GM18498 (cell line): ENCODE data around the gene TOR2A.
"Not testable (repeated sequence)": the region's sequence is repeated elsewhere in the genome, so short reads cannot be mapped to it uniquely, and the experiment has no call there.

Source experiments
- ATAC-seq: cut with Tn5 transposase; IDR thresholded peaks from one replicate; pipeline ENCODE4 v1.9.1; 2021; ENCODE audit warnings: mild to moderate bottlenecking, moderate library complexity; ENCODE audit not compliant: unreplicated experiment

The TOR2A gene

GRCh38 chr9:127769101-127769500, 34.0 kb upstream of the TOR2A start:
- no peak for ATAC-seq

- no peak for ATAC-seq
These were observed 33.6 kb upstream of the TOR2A start for GRCh38 chr9:127768698-127769097.

GRCh38 chr9:127767909-127768331, 32.8 kb upstream of the TOR2A start:
- no peak for ATAC-seq

- no peak for ATAC-seq
These were observed 32.3 kb upstream of the TOR2A start for GRCh38 chr9:127767410-127767809.

GRCh38 chr9:127765418-127765817, 30.3 kb upstream of the TOR2A start:
- ATAC-seq: no peak

GRCh38 chr9:127763918-127764384, 28.9 kb upstream of the TOR2A start:
- no peak for ATAC-seq

DNA sequence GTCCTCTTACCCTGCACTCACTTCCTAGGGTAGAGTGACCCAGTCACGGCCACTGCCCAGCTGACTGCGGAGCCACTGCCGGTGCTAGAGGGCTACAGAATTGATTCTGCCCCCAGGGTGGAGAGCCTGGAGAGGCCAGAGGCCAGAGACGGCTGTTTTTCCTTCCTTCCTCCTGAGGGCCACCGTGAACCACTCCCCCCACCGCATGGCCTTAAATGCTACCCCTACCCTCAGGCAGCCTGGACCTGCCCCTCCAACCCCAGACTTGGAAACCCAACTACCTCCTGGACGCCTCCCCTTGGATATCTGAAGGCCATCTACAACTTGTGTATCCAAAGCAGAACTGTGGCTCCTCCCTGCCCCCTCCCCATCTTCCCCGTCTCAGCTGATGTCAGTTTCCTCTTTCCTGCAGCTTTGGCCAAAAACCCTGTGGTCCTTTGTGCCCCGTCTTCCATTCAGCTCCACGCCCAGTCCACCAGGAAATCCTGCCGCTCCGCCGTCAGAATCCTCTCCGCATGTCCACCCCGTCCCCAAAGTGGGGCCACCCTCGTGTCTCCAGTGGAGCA, 27.1 kb upstream of the TOR2A start:
- no peak for ATAC-seq

GRCh38 chr9:127761491-127761956, 26.4 kb upstream of the TOR2A start:
- no peak for ATAC-seq

DNA sequence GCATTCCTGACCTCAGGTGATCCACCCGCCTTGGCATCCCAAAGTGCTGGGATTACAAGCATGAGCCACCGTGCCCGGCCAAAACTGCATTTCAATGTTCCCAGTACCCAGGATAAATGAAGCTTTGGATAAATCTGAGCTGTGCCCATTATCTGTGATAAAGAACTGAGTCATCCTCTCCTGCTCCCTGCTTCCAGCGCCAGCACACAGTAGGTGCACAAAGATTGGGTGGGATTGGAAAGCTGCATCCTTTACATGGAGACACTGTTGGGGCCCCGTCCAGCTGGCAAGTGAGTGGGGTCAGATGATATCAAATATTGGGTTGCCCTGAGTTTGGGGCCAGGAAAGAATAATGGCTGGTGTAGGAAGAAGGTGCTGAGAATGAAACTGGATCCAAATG, 26.0 kb upstream of the TOR2A start:
- ATAC-seq: no peak

DNA sequence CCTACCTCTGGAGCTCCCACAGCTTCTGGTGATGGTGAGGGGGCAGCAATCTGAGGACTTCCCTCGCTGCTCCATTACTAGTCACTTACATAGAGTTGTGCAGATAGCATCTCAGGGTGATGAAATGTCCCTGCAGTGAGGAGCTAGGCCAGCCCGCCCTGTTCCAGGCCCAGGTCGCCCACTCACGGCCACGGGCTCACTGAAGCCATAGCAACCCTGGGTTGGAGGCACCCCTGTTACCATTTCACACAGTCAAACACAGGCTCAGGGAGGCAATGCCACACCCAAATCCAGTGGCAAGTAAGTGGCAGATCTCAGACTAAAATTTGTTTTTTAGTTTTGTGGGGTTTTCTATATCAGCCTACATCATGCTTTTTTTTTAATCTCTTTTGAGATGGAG, 23.7 kb upstream of the TOR2A start:
- ATAC-seq: no peak

- ATAC-seq: not testable (repeated sequence)
These were observed 21.7 kb upstream of the TOR2A start for GRCh38 chr9:127756776-127757175.

DNA sequence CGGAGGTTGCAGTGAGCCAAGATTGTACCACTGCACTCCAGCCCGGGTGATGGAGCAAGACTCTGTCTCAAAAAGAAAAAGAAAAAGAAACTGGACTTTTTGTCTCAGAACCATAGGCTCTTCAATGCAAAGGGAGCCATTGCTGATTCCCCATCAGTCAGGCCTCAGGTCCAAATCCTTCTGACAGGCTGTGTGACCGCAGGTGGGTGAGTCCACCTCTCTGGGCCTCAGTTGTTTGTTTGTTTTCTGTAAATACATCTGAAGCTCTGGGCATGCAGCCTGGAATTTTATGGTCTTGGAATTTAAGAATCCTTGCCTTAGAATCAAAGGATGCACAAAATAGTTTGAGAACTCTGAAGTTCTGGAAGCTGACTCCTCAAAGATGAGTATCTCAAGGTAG, 21.1 kb upstream of the TOR2A start:
- ATAC-seq: no peak

GRCh38 chr9:127755061-127756060, 20.3 kb upstream of the TOR2A start:
- no peak for ATAC-seq

DNA sequence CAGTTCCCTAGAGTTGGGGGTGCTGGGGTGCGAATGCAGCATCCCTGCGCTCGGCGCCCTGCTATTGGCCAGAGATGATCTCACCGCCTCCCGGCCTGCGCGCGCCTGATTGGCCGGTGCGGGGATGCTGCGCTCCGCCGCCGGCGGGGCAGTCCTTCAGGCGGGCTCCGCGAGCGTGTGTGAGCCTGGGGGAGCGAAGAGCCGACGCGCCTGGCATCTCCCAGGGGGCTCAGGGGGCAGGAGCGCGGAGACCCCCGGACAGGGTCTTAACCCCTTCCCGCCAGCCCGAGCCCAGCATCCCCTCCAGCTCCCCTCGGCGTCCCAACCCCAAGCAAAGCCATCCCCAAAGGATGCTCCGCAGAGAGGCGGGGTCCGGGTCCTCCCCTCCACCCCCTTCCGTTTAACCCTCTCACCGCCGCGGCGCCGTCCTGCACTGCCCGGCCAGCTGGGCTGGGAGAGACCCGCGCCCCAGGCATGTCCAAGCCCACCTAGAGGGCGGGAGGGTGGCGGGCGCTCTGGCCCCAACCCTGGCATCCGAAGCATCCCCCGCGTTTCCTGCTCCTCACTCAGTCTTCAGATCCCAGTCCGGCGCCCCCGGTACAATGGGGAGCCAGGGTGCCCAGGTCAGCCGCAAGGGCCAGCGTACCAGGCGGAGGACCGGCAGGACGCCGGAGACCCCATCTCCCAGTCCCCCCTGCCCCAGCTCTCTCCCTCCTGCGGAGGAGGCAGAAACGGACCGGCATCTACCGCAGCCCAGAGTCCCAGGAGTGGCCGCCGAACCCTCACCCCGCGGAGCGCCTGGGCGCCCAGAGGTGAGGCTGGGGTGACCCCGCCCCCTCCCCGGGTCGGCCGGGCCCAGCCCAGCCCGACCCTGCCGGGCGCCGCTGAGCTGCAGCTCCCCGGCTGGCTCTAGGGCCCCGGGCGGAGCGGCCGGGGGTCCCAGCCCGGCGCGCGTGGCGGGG, 19.3 kb upstream of the TOR2A start:
- ATAC-seq: no peak

DNA sequence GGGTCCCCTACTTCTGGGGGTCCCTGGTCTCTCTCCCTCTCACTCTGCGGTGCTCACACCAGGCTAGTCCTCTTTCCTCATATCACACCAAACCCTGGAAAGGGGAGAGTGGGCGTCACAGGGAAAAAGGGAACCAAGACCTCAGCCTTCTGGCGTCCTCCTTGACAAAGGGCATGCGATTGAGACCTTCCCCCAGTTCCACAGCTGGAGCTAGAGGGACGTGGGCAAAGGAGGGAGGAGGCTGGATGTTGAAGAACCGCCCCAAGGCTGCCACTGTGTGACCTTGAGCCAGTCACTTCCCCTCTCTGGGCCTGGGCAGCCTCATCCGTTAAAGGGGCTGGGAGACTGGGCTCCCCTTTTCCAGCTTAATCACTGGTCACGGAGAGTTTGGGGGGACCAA, 18.5 kb upstream of the TOR2A start:
- no peak for ATAC-seq

- ATAC-seq: no peak
These were observed 18.1 kb upstream of the TOR2A start for GRCh38 chr9:127753148-127753547.

GRCh38 chr9:127751269-127752054, 16.4 kb upstream of the TOR2A start:
- ATAC-seq: no peak

GRCh38 chr9:127749090-127749787, 14.1 kb upstream of the TOR2A start:
- ATAC-seq: no peak

DNA sequence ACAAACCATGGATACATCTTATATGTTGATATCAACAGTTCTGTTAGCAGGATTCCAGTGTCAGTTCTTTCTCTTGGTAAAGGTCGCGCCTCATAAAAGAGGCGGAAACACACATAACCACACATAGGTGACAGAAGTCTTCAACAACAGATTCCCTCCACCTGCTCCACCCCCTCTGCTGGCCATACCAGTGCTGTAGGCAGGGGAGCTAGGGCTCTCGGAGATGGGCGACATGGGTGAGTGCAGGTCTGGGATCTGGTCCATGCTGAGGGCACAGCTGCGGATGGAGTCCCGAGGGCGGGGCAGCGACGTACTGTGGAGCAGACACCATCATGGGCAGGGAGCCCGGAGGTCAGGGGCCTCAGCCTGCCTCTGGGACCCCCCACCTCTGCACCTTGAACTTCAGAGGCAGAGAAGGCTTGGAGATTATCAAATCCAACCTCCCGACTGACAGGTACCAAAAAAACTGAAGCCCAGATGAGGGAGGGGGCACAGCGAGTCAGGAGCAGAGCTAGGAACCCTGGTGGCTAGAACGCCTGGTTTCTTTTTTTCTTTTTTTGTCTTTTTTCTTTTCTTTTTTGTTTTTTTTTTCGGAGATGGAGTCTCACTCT, 12.0 kb upstream of the TOR2A start:
- ATAC-seq: no peak
